H9 (cell line): ENCODE measurements around the gene FAM43B. TPM values are rescaled to one million over a fixed set of nuclear protein-coding genes. Genes with fewer than 3 reads are reported as not detected.

ENCODE experiments used
- DNase-seq: peaks from one replicate; pipeline ENCODE4 v3.0.0-alpha.2; 2017
- H2AFZ ChIP-seq: one replicate; pipeline ENCODE4 v1.6.1; 2013; ENCODE audit warnings: mild to moderate bottlenecking, low read length, control low read depth, moderate library complexity
- H2AK5ac ChIP-seq: 2 replicates; pipeline ENCODE4 v1.6.1; 2013; ENCODE audit warnings: low read length, control low read depth, mixed read lengths; ENCODE audit not compliant: insufficient read length
- H2BK120ac ChIP-seq: one replicate; pipeline ENCODE4 v1.6.1; 2013; ENCODE audit warnings: low read depth, mild to moderate bottlenecking, low read length, control low read depth, inconsistent platforms; ENCODE audit not compliant: poor library complexity, severe bottlenecking
- H2BK12ac ChIP-seq: 2 replicates; pipeline ENCODE4 v1.6.1; 2013; ENCODE audit warnings: low read length, control low read depth, mixed read lengths, low read depth; ENCODE audit not compliant: insufficient read length
- H2BK15ac ChIP-seq: 2 replicates; pipeline ENCODE4 v1.6.1; 2013; ENCODE audit warnings: low read depth, low read length, control low read depth
- H2BK20ac ChIP-seq: one replicate; pipeline ENCODE4 v1.6.1; 2013; ENCODE audit warnings: low read depth, mild to moderate bottlenecking, low read length, control low read depth, inconsistent platforms; ENCODE audit not compliant: poor library complexity, severe bottlenecking
- H2BK5ac ChIP-seq: 2 replicates; pipeline ENCODE4 v1.6.1; 2013; ENCODE audit warnings: low read length, control low read depth, mixed read lengths; ENCODE audit not compliant: insufficient read length
- H3K14ac ChIP-seq: 2 replicates; pipeline ENCODE4 v1.6.1; 2013; ENCODE audit warnings: low read length, control low read depth; ENCODE audit not compliant: insufficient read depth
- H3K18ac ChIP-seq: 2 replicates; pipeline ENCODE4 v1.6.1; 2013; ENCODE audit warnings: low read depth, mild to moderate bottlenecking, mixed read lengths, low read length, control low read depth; ENCODE audit not compliant: insufficient read length
- H3K23ac ChIP-seq: 2 replicates; pipeline ENCODE4 v1.6.1; 2013; ENCODE audit warnings: low read length, control low read depth, mixed read lengths, low read depth; ENCODE audit not compliant: insufficient read length
- H3K23me2 ChIP-seq: 2 replicates; pipeline ENCODE4 v1.6.1; 2013; ENCODE audit warnings: low read depth, mild to moderate bottlenecking, mixed read lengths, low read length, control low read depth; ENCODE audit not compliant: insufficient read length, poor library complexity, severe bottlenecking
- H3K27ac ChIP-seq: 2 replicates; pipeline ENCODE4 v1.5.1; 2013; ENCODE audit warnings: low read length, control low read depth, mixed read lengths, low read depth; ENCODE audit not compliant: insufficient read length
- H3K27me3 ChIP-seq: 2 replicates; pipeline ENCODE4 v1.6.1; 2013; ENCODE audit warnings: low read length, control low read depth, inconsistent platforms; ENCODE audit not compliant: insufficient read depth
- H3K4ac ChIP-seq: 2 replicates; pipeline ENCODE4 v1.6.1; 2013; ENCODE audit warnings: low read depth, mild to moderate bottlenecking, control low read depth, inconsistent platforms, low read length, moderate library complexity
- H3K4me1 ChIP-seq: 2 replicates; pipeline ENCODE4 v1.6.1; 2013; ENCODE audit warnings: low read length, control low read depth, inconsistent platforms; ENCODE audit not compliant: insufficient read depth
- H3K4me2 ChIP-seq: 2 replicates; pipeline ENCODE4 v1.6.1; 2013; ENCODE audit warnings: low read length, control low read depth, mixed read lengths; ENCODE audit not compliant: insufficient read length, insufficient read depth
- H3K56ac ChIP-seq: 2 replicates; pipeline ENCODE4 v1.6.1; 2013; ENCODE audit warnings: low read depth, mild to moderate bottlenecking, mixed read lengths, low read length, control low read depth; ENCODE audit not compliant: insufficient read length
- H3K79me1 ChIP-seq: 2 replicates; pipeline ENCODE4 v1.6.1; 2013; ENCODE audit warnings: low read depth, mild to moderate bottlenecking, moderate library complexity, low read length, control low read depth, inconsistent platforms; ENCODE audit not compliant: insufficient read depth, poor library complexity, severe bottlenecking
- H3K79me2 ChIP-seq: 2 replicates; pipeline ENCODE4 v1.6.1; 2013; ENCODE audit warnings: low read length, control low read depth, inconsistent platforms; ENCODE audit not compliant: insufficient read depth
- H3K9ac ChIP-seq: 2 replicates; pipeline ENCODE4 v1.6.1; 2013; ENCODE audit warnings: low read length, control low read depth, mixed read lengths; ENCODE audit not compliant: insufficient read length; ENCODE audit errors: extremely low read depth
- H3K9me3 ChIP-seq: one replicate; pipeline ENCODE4 v1.6.1; 2013; ENCODE audit warnings: low read depth, low read length, inconsistent platforms; ENCODE audit not compliant: control insufficient read depth
- H3T11ph ChIP-seq: one replicate; pipeline ENCODE4 v1.6.1; 2013; ENCODE audit warnings: mild to moderate bottlenecking, low read length, control low read depth, inconsistent platforms
- H4K20me1 ChIP-seq: one replicate; pipeline ENCODE4 v1.6.1; 2013; ENCODE audit not compliant: control insufficient read depth, insufficient read length, insufficient read depth
- H4K5ac ChIP-seq: 2 replicates; pipeline ENCODE4 v1.6.1; 2013; ENCODE audit warnings: low read depth, mild to moderate bottlenecking, mixed read lengths, low read length, control low read depth; ENCODE audit not compliant: insufficient read length
- H4K8ac ChIP-seq: replicated peaks from 2 replicates; pipeline ENCODE4 v1.6.1; 2013; ENCODE audit warnings: low read length, control low read depth, mixed read lengths, low read depth; ENCODE audit not compliant: insufficient read length
- H4K91ac ChIP-seq: 2 replicates; pipeline ENCODE4 v1.6.1; 2013; ENCODE audit warnings: low read depth, mild to moderate bottlenecking, moderate library complexity, mixed read lengths, low read length, control low read depth; ENCODE audit not compliant: insufficient read length
- H3K27ac Mint-ChIP-seq, 3 experiments: 2 replicates in 2 of 3; 3 replicates in 1 of 3; pipeline ENCODE4 v1.8.0; 2020 to 2021; ENCODE audit warnings: mixed read lengths in 3 of 3, mild to moderate bottlenecking in 1 of 3, moderate library complexity in 1 of 3
- H3K27me3 Mint-ChIP-seq: 2 replicates; pipeline ENCODE4 v1.8.0; 2021; ENCODE audit warnings: low read depth, mild to moderate bottlenecking, moderate library complexity, mixed read lengths
- H3K36me3 Mint-ChIP-seq, 3 experiments: 2 replicates in 2 of 3; 3 replicates in 1 of 3; pipeline ENCODE4 v1.8.0; 2020 to 2021; ENCODE audit warnings: low read depth in 3 of 3, mixed read lengths in 3 of 3; ENCODE audit not compliant: insufficient read depth in 1 of 3
- H3K4me1 Mint-ChIP-seq, 2 experiments: 2 replicates each; pipeline ENCODE4 v1.8.0; 2020; ENCODE audit warnings: mixed read lengths in 2 of 2
- H3K4me3 Mint-ChIP-seq, 2 experiments: 2 replicates in 1 of 2; 3 replicates in 1 of 2; pipeline ENCODE4 v1.8.0; 2020 to 2021; ENCODE audit warnings: mild to moderate bottlenecking in 2 of 2, mixed read lengths in 2 of 2, moderate library complexity in 1 of 2
- H3K9me3 Mint-ChIP-seq, 2 experiments: 2 replicates in 1 of 2; 3 replicates in 1 of 2; pipeline ENCODE4 v1.8.0; 2020; ENCODE audit warnings: mild to moderate bottlenecking in 2 of 2, mixed read lengths in 2 of 2, moderate library complexity in 1 of 2
- WGBS: extraction: QIAGEN DNeasy Blood & Tissue Kit; methylation state at CpG from one replicate; pipeline ENCODE4 v1.1.7; 2013; ENCODE audit warnings: missing lambda C conversion rate, low lambda C conversion rate, mixed read lengths; ENCODE audit not compliant: insufficient read length; ENCODE audit errors: extremely low coverage; 5-methylcytosine and 5-hydroxymethylcytosine counted together
- total RNA-seq: library from RNA; stranded (reverse); gene quantifications from 2 replicates; pipeline ENCODE4 v1.2.1, GENCODE V29; 2021
- TF ChIP-seq, protein P1 (sequence below): fragments of 200-600 bp; sonication (generic); conservative IDR thresholded peaks from 3 replicates; pipeline ENCODE4 v1.8.0; 2021; ENCODE audit warnings: antibody characterized with exemption, mild to moderate bottlenecking

FAM43B gene
- total RNA-seq, 1 experiment from 2014 or later = 0.22 TPM

DNA sequence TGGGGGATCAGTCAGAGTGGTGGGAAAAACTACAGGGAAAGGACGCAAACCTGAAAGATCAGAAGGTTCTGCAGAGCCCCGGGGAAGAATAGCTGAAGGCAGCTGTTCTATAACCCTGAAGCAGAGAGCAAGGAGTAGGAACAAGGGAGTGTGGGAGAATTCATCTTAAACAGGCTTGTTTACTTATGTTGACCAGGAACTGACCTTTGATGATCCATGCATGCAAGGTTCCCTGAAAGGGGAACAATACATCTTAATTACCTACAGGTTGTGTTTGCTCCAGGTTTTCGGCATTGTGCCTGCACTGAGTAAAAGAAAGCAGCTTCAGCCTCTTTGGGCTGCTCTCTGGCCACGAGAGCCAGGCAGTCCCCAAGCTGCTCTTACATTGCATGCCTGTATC, 18.7 kb upstream of the FAM43B start:
- Histone ChIP-seq H2AFZ (no peak overlapping the region), H3K27me3 (no peaks in the 10 kb centered on the region; the same call in 1 of the 2 replicates), H2BK15ac (no peak overlapping the region), H2BK20ac (no peak overlapping the region), H3K27ac (no peak overlapping the region), H2BK120ac (no peak overlapping the region), H4K20me1 (no peaks in the 10 kb centered on the region), H3K79me2 (no peaks in the 10 kb centered on the region), H3K56ac (no peak overlapping the region), H3K9ac (no peak overlapping the region), H2BK12ac (no peak overlapping the region), H3K79me1 (no peaks in the 10 kb centered on the region), H2BK5ac (no peak overlapping the region), H3K9me3 (no peaks in the 10 kb centered on the region), H4K8ac (no peak overlapping the region), H3K23me2 (no peaks in the 10 kb centered on the region), H3K14ac (no peak overlapping the region), H3K4me1 (no peaks in the 10 kb centered on the region), H4K5ac (no peak overlapping the region), H3K4ac (no peak overlapping the region), H3T11ph (no peak overlapping the region), H3K23ac (no peak overlapping the region), H4K91ac (no peak overlapping the region), H3K18ac (no peak overlapping the region), H3K4me2 (no peak overlapping the region), H2AK5ac (no peak overlapping the region)
- H3K4me3 Mint-ChIP-seq = no peak overlapping the region
- no peak overlapping the region for H3K27ac Mint-ChIP-seq
- no peaks in the 10 kb centered on the region for H3K9me3 Mint-ChIP-seq
- H3K27me3 Mint-ChIP-seq = peaks cover 84% of the 10 kb centered on the region
- peaks cover 0 to 3% of the 10 kb centered on the region in 2 experiments; a peak in 3 of 4 replicates for H3K4me1 Mint-ChIP-seq
- no CpG with 5 or more reads among the region's 4 CpGs for WGBS
- no peaks in the 10 kb centered on the region for H3K36me3 Mint-ChIP-seq
- no peak for DNase-seq
- TF ChIP-seq, protein P1, sequence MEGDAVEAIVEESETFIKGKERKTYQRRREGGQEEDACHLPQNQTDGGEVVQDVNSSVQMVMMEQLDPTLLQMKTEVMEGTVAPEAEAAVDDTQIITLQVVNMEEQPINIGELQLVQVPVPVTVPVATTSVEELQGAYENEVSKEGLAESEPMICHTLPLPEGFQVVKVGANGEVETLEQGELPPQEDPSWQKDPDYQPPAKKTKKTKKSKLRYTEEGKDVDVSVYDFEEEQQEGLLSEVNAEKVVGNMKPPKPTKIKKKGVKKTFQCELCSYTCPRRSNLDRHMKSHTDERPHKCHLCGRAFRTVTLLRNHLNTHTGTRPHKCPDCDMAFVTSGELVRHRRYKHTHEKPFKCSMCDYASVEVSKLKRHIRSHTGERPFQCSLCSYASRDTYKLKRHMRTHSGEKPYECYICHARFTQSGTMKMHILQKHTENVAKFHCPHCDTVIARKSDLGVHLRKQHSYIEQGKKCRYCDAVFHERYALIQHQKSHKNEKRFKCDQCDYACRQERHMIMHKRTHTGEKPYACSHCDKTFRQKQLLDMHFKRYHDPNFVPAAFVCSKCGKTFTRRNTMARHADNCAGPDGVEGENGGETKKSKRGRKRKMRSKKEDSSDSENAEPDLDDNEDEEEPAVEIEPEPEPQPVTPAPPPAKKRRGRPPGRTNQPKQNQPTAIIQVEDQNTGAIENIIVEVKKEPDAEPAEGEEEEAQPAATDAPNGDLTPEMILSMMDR = no peak
